Activated CD4-positive, alpha-beta T cell treated with anti-CD3 and anti-CD28 coated beads, Interleukin-2, amount 50 U/mL, for 48 hours (primary cell): Measurements from ENCODE around the gene BRD3OS.
"Not testable (repeated sequence)": the region's sequence is repeated elsewhere in the genome, so short reads cannot be mapped to it uniquely, and the experiment has no call there.

Experiments used
- DNase-seq, 2 experiments: peaks; one replicate each; pipeline ENCODE4 v3.0.0-alpha.2; 2020

BRD3OS gene

GRCh38 chr9:134066526-134066912 lies 41.2 kb downstream of the BRD3OS start:
- peak in 1 of 2 experiments; percentile 16 for DNase-seq

GRCh38 chr9:134066913-134067851 lies 41.9 kb downstream of the BRD3OS start:
- peak; percentile 36 to 37 for DNase-seq

GRCh38 chr9:134067904-134068743 lies 42.8 kb downstream of the BRD3OS start, which contains the start of gene BRD3:
Gene BRD3 (minus strand): TSS chr9:134068026. CDS start chr9:134053477, 14,549 bp downstream.
- peak; percentile 74 to 77 for DNase-seq

GRCh38 chr9:134068744-134069479 lies 43.6 kb downstream of the BRD3OS start:
- DNase-seq = peak in 1 of 2 experiments; percentile 16

GRCh38 chr9:134069480-134070399 lies 44.5 kb downstream of the BRD3OS start:
- DNase-seq = no peak

- no peak for DNase-seq
These were observed 45.9 kb downstream of the BRD3OS start for GRCh38 chr9:134071149-134071548.

GRCh38 chr9:134072683-134073082 lies 47.4 kb downstream of the BRD3OS start:
- DNase-seq = not testable (repeated sequence)

- no peak for DNase-seq
These were observed 48.2 kb downstream of the BRD3OS start for GRCh38 chr9:134073500-134073899.

GRCh38 chr9:134075689-134076088 lies 50.4 kb downstream of the BRD3OS start:
- DNase-seq = not testable (repeated sequence)

GRCh38 chr9:134076644-134077043 lies 51.4 kb downstream of the BRD3OS start:
- no peak for DNase-seq
